Bronchial epithelial cell (primary cell): ENCODE results near the gene KLB. TPM values are rescaled to one million over a fixed set of nuclear protein-coding genes. Genes with fewer than 3 reads are reported as not detected.

ENCODE experiments used
- DNase-seq: peaks from one replicate; pipeline ENCODE4 v3.0.0-alpha.2; 2010; ENCODE audit warnings: low read depth
- FAIRE-seq: peaks from 2 replicates; lab custom pipeline; 2011; peaks lifted over from hg19 to GRCh38; lab: Jason Lieb, UNC
- H3K27me3 ChIP-seq: 2 replicates; pipeline ENCODE4 v1.5.1; 2011; ENCODE audit warnings: low read length; ENCODE audit not compliant: control insufficient read depth, insufficient read depth
- H3K36me3 ChIP-seq: 2 replicates; pipeline ENCODE4 v1.5.1; 2011; ENCODE audit warnings: low read length; ENCODE audit not compliant: control insufficient read depth, insufficient read depth
- H3K4me3 ChIP-seq: 2 replicates; pipeline ENCODE4 v1.5.1; 2011; ENCODE audit warnings: mild to moderate bottlenecking, low read depth, low read length, control low read depth
- total RNA-seq: library from RNA; depleted of rRNA; stranded (reverse); fragments of >200 nt; gene quantifications from 2 replicates; pipeline ENCODE4 v1.2.1, GENCODE V29; 2014
- TF ChIP-seq, protein P1 (sequence below): IDR thresholded peaks from 2 replicates; pipeline ENCODE4 v1.5.1; 2011; ENCODE audit warnings: mild to moderate bottlenecking, moderate library complexity, low read length, control low read depth, inconsistent platforms; ENCODE audit not compliant: insufficient read depth, severe bottlenecking

The KLB gene
- total RNA-seq, 1 donor from 2014 or later, result under 0.01 TPM

DNA sequence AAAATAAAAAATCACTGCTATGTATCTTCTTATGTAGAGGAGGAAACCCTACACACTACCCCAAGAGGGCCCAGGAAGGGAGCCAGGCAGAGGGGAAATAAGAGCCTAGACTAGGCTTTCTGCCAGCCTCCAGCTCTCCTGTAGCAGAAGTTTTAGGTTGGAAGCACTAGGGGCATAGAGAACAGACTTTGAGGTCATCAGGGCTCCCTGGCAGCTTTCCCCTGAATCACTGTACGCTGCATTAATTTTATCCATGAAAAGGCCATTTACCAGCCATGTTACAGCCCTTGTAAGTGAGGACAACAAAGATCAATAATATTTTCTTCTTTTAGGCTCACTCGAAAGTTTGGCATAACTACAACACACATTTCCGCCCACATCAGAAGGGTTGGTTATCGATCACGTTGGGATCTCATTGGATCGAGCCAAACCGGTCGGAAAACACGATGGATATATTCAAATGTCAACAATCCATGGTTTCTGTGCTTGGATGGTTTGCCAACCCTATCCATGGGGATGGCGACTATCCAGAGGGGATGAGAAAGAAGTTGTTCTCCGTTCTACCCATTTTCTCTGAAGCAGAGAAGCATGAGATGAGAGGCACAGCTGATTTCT, 27.3 kb downstream of the KLB start:
- peak; percentile 28 for FAIRE-seq
- DNase-seq, result no peak
- Histone ChIP-seq H3K4me3 (no peak overlapping the region), H3K27me3 (no peaks in the 10 kb centered on the region), H3K36me3 (no peaks in the 10 kb centered on the region)
- TF ChIP-seq, protein P1, sequence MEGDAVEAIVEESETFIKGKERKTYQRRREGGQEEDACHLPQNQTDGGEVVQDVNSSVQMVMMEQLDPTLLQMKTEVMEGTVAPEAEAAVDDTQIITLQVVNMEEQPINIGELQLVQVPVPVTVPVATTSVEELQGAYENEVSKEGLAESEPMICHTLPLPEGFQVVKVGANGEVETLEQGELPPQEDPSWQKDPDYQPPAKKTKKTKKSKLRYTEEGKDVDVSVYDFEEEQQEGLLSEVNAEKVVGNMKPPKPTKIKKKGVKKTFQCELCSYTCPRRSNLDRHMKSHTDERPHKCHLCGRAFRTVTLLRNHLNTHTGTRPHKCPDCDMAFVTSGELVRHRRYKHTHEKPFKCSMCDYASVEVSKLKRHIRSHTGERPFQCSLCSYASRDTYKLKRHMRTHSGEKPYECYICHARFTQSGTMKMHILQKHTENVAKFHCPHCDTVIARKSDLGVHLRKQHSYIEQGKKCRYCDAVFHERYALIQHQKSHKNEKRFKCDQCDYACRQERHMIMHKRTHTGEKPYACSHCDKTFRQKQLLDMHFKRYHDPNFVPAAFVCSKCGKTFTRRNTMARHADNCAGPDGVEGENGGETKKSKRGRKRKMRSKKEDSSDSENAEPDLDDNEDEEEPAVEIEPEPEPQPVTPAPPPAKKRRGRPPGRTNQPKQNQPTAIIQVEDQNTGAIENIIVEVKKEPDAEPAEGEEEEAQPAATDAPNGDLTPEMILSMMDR, result no peak

DNA sequence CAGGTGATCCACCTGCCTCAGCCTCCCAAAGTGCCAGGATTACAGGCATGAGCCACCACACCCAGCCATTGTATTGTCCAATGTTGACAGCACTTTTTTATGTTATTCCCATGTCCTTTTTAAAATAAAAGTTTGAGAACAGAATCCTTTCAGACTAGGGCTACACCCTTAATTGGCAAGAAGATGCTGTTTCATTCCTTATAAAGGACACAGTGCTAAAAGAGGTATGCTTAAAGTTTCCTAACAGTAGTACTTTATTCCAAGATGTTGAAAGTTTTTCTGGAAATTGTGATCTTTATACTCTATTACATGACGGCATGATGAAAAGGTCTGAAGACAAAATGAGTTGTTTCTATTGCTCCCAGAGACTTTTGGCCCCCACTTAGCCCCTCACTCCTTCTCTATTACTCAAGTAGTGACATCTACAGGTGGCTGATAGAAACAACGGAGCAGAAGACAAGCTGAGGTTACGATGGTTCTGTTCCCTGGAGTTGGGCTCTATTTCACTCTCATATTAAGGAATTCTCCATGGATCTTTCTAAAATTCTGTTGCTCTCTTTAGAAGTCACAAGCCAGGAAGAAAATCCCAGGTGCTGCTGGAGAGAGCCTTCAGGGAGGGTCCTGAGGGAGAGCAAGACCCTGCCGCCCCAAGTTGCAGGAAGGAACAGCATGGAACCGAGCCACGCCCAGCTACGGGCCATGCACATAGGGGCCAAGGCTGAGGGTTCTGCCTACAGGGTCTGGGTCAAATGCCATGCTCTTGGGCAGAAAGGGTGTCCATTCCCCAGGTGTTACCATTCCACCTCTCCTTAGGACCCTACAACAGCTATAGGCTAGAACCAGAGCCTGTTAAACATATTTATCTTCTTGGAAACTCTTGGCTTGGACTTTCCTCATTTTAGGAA, 29.2 kb downstream of the KLB start:
- FAIRE-seq, result no peak
- H3K36me3 ChIP-seq, result no peaks in the 10 kb centered on the region
- H3K27me3 ChIP-seq, result no peaks in the 10 kb centered on the region
- no peak overlapping the region for H3K4me3 ChIP-seq
- DNase-seq, result no peak
- TF ChIP-seq, protein P1, result peak; percentile 8

DNA sequence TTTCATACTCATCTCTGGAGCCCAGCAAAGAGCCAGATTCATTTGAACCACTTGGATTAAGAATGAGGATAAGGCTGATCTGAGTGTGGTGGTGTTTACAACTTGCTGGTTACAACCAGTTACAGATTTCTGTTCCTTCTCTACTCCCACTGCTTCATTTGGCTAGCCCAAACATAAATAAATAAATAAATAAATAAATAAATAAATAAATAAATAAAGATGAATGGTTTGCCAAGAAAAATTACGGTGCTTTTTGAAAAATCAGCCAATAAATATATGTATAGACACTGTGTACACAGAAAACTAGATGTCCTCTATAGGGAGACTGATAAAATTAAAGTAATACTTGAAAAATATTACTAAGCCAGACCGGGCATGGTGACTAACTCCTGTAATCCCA, 34.9 kb downstream of the KLB start:
- no peak for DNase-seq
- FAIRE-seq, result no peak
- TF ChIP-seq, protein P1, result no peak
- H3K36me3 ChIP-seq, result no peaks in the 10 kb centered on the region
- no peak overlapping the region for H3K4me3 ChIP-seq
- H3K27me3 ChIP-seq, result no peaks in the 10 kb centered on the region

DNA sequence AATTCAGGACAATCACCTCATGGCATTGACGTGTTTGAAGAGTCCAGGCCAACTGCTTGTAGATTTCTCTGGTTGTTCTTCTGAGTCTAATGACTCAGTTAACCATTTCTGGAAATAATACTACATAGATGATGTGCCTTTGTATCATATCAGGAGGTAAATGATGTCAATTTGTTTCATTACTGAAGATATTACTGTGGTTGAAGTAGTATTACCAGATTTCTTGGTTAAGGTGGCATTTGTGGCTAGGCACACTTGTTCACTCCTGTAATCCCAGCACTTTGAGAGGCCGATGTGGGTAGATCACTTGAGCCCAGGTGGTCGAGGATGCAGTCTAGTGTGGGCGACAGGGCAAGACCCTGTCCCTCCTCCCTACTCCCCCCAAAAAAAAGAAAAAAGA, 36.3 kb downstream of the KLB start:
- Histone ChIP-seq H3K27me3 (no peaks in the 10 kb centered on the region), H3K36me3 (no peaks in the 10 kb centered on the region), H3K4me3 (no peak overlapping the region)
- TF ChIP-seq, protein P1, result no peak
- DNase-seq (no peak), FAIRE-seq (no peak)

DNA sequence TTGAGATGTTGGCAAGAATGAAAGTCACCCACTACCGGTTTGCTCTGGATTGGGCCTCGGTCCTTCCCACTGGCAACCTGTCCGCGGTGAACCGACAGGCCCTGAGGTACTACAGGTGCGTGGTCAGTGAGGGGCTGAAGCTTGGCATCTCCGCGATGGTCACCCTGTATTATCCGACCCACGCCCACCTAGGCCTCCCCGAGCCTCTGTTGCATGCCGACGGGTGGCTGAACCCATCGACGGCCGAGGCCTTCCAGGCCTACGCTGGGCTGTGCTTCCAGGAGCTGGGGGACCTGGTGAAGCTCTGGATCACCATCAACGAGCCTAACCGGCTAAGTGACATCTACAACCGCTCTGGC, 39.7 kb downstream of the KLB start:
- H3K4me3 ChIP-seq, result peak overlapping the region; percentile 39
- FAIRE-seq, result no peak
- TF ChIP-seq, protein P1, result no peak

More for the DNA sequence above, 39.7 kb downstream of the KLB start:
- DNase-seq, result no peak
- Histone ChIP-seq H3K36me3 (peaks cover 2% of the 10 kb centered on the region), H3K27me3 (no peaks in the 10 kb centered on the region)
